GM12873 (cell line): ENCODE measurements around the gene DCHS1.

ENCODE experiments used
- CTCF ChIP-seq: IDR thresholded peaks from 2 replicates; pipeline ENCODE4 v1.5.1; 2012; ENCODE audit warnings: low read depth, mild to moderate bottlenecking, moderate library complexity, low read length, control low read depth; ENCODE audit not compliant: insufficient read depth; ENCODE audit errors: missing control alignments

Gene DCHS1

GRCh38 chr11:6666302-6667183 lies 10.9 kb upstream of the DCHS1 start:
- no peak for TF ChIP-seq CTCF

GRCh38 chr11:6664551-6664950 lies 8.9 kb upstream of the DCHS1 start:
- TF ChIP-seq CTCF: no peak

DNA sequence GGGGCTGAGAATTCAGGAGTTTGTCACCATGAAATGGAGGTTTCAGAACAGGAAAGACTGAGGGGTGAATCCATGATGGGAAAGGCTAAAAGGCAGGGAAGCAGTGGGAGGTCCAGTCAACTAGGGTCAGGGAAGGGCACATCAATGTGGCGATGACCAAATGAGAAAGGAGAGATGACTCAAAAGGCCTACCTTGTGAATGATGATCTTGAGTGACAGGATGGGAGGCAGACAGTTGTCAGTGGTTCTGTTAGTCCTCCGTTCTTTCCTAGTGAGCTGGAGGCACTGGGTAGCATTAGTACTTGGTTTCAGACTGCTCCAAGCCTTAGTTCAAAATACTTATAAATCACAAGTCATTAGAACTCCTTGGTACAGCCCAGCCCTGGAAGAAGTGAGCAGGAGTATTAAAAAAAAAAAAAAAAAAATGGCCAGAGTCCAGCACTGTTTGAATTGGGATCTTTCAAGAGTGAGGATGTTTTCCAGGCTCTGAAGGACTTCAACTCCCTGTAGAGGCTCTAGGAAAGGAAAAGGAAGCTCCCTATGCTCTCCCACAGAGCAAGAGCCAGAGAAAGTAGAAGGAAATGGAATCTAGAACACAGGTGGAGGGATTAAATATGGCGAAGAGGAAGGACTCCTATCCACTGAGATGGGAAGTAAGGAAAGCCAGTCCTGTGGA lies 8.3 kb upstream of the DCHS1 start:
- no peak for TF ChIP-seq CTCF

GRCh38 chr11:6660712-6661111 lies 5.1 kb upstream of the DCHS1 start:
- TF ChIP-seq CTCF: no peak

- TF ChIP-seq CTCF: no peak
Measured at GRCh38 chr11:6658647-6659046, 3.0 kb upstream of the DCHS1 start.

- no peak for TF ChIP-seq CTCF
Measured at GRCh38 chr11:6657346-6657745, 1.7 kb upstream of the DCHS1 start.

GRCh38 chr11:6656936-6657335 lies 1.3 kb upstream of the DCHS1 start:
- no peak for TF ChIP-seq CTCF
